HepG2 (cell line): Measurements from ENCODE around the gene CNTFR.

ENCODE experiments used
- ADNP ChIP-seq: sonication (generic); formaldehyde crosslinking; IDR thresholded peaks from 2 replicates; pipeline ENCODE4 v1.4.0; 2020; ENCODE audit warnings: missing genetic modification reagents
- CREM ChIP-seq, 2 experiments: sonication (generic) in 1 of 2; formaldehyde crosslinking in 1 of 2; IDR thresholded peaks; 2 replicates each; pipeline versions ENCODE4 v1.4.0 to v1.6.1; 2016 to 2020; ENCODE audit warnings: antibody characterized with exemption in 1 of 2, mild to moderate bottlenecking in 1 of 2, missing genetic modification reagents in 1 of 2
- ELF3 ChIP-seq: IDR thresholded peaks from 2 replicates; pipeline ENCODE4 v1.6.1; 2016; ENCODE audit warnings: missing genetic modification reagents, missing compliant biosample characterization
- FOXA3 ChIP-seq: IDR thresholded peaks from 2 replicates; pipeline ENCODE4 v1.6.1; 2016; ENCODE audit warnings: missing genetic modification reagents, missing compliant biosample characterization
- NFE2L2 ChIP-seq: fragments of 150-350 bp; IDR thresholded peaks from 2 replicates; pipeline ENCODE4 v1.6.1; 2014; ENCODE audit warnings: low read length
- POLR2AphosphoS5 ChIP-seq: IDR thresholded peaks from 2 replicates; pipeline ENCODE4 v1.6.1; 2012; ENCODE audit warnings: low read depth, low read length
- REPIN1 ChIP-seq: sonication (generic); formaldehyde crosslinking; IDR thresholded peaks from 2 replicates; pipeline ENCODE4 v1.8.0; 2022; ENCODE audit warnings: missing genetic modification reagents, low read depth, mild to moderate bottlenecking, borderline replicate concordance
- RFX5 ChIP-seq: IDR thresholded peaks from 2 replicates; pipeline ENCODE4 v1.6.1; 2011; ENCODE audit warnings: low read depth, low read length, improper control_type of control experiment
- TF ChIP-seq, protein P1 (sequence below): sonication (generic); formaldehyde crosslinking; IDR thresholded peaks from 2 replicates; pipeline ENCODE4 v1.4.0; 2020; ENCODE audit warnings: mild to moderate bottlenecking, missing genetic modification reagents

DNA sequence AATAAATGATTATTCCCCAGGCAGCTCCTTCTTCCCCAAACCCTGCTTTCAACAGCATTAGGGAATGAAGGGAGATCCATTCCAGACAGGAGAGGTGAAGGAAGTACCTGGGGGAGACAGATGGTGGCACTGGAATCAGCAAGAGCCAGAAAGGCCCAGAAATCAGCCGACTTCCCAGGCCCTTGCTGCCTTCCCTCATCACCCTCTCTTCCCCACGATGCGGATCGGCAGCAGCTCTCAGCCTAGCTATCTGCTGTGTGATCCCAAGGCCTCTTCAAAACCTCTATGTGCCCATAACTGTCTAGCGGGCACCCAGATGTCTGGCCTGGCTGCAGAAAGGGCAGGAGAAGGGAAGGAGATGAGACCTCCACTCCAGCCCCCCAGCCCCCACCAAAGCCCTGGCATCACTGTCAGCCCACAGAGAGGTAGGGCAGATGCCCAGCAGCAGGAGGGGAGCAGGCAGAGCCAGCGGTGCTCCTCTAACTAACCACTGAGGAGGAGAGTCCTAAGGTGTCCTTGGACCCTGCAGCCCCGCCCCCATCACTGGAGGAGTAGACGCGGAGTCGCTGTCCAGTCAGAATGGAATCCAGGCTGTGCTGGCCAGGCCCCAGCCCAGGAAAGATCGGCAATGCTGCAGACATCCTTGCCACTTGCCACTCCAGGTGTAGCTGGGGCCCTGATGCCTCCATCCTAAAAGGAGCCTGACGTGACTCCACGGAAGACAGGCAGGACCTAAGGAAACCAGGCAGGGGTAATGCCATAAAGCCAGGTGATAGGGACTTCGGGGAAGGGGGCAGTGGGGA lies 12.7 kb downstream of the CNTFR start:
- TF ChIP-seq RFX5 (no peak), NFE2L2 (no peak), REPIN1 (CRISPR knock-in tag) (no peak), FOXA3 (CRISPR knock-in tag) (no peak), CREM (IDR thresholded peaks at IDR 0.05) (no peak), CREM (CRISPR knock-in tag; IDR thresholded peaks at IDR 0.05) (no peak), ELF3 (CRISPR knock-in tag) (no peak), POLR2AphosphoS5 (no peak), ADNP (CRISPR knock-in tag) (no peak)
- TF ChIP-seq, protein P1, sequence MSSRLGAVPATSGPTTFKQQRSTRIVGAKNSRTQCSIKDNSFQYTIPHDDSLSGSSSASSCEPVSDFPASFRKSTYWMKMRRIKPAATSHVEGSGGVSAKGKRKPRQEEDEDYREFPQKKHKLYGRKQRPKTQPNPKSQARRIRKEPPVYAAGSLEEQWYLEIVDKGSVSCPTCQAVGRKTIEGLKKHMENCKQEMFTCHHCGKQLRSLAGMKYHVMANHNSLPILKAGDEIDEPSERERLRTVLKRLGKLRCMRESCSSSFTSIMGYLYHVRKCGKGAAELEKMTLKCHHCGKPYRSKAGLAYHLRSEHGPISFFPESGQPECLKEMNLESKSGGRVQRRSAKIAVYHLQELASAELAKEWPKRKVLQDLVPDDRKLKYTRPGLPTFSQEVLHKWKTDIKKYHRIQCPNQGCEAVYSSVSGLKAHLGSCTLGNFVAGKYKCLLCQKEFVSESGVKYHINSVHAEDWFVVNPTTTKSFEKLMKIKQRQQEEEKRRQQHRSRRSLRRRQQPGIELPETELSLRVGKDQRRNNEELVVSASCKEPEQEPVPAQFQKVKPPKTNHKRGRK (CRISPR knock-in tag) = no peak
